Immature natural killer cell (primary cell): ENCODE data around the gene RSPO3. TPM values are rescaled to one million over a fixed set of nuclear protein-coding genes. Genes with fewer than 3 reads are reported as not detected.

Experiments used
- polyA plus RNA-seq, 3 donors: library from polyadenylated mRNA; unstranded; fragments of 300-500 nt; fragmentation: Illumina TruSeq; gene quantifications; one replicate each; pipeline ENCODE4 v1.2.3, GENCODE V29; 2021

The RSPO3 gene
- polyA plus RNA-seq, 3 donors from 2014 or later: not detected

Other genes starting within 250 kb of the RSPO3 start
- 10 to 100 TPM; 11.3 to 26.9 (median 25.1) TPM for gene RNF146, start 148.2 kb downstream of the RSPO3 start, polyA plus RNA-seq
- 10 to 100 TPM; 54.6 to 65.7 (median 62.9) TPM for gene ECHDC1, start 224.9 kb downstream of the RSPO3 start, polyA plus RNA-seq